Left lung (tissue), 10 donors: Measurements from ENCODE around the gene TPCN1. TPM values are rescaled to one million over a fixed set of nuclear protein-coding genes. Genes with fewer than 3 reads are reported as not detected.
A peak's percentile ranks its signal among the peaks of the same experiment; 100 is the strongest.

Source experiments
- ATAC-seq: fragments of 200-7000 bp; cut with Tn5 transposase; one replicate; pipeline ENCODE4 v1.9.1; 2020; ENCODE audit warnings: moderate library complexity
- DNase-seq, 4 donors: peaks; one replicate each; pipeline ENCODE4 v3.0.0-alpha.2; 2013 to 2020
- H3K27ac ChIP-seq, 2 donors: fragments of 200-600 bp; sonication (generic) in 1 of 2; one replicate each; pipeline versions ENCODE4 v1.5.0 to v1.8.0; 2020 to 2021
- H3K27me3 ChIP-seq, 2 donors: fragments of 200-600 bp; sonication (generic) in 1 of 2; one replicate each; pipeline versions ENCODE4 v1.5.0 to v1.8.0; 2020 to 2021
- H3K36me3 ChIP-seq, 2 donors: fragments of 200-600 bp; sonication (generic) in 1 of 2; one replicate each; pipeline versions ENCODE4 v1.5.0 to v1.8.0; 2020 to 2021
- H3K4me1 ChIP-seq, 2 donors: fragments of 200-600 bp; one replicate each; pipeline ENCODE4 v1.8.0; 2021
- H3K4me3 ChIP-seq, 2 donors: fragments of 200-600 bp; sonication (generic) in 1 of 2; one replicate each; pipeline versions ENCODE4 v1.5.0 to v1.8.0; 2020 to 2021; ENCODE audit warnings: mild to moderate bottlenecking in 1 of 2
- H3K9me3 ChIP-seq, 2 donors: fragments of 200-600 bp; sonication (generic) in 1 of 2; one replicate each; pipeline versions ENCODE4 v1.5.0 to v1.8.0; 2020 to 2021
- intact Hi-C, 2 donors: fragments of 100-400 bp; cut with DNase I; formaldehyde crosslinking; loops; one replicate each; pipeline versions ENCODE4 v1.11.2 to v1.14.2; 2022
- polyA plus RNA-seq, 6 donors: library from polyadenylated mRNA; unstranded; fragments of 120-200 nt; gene quantifications; one replicate each; pipeline ENCODE4 v1.2.1, GENCODE V29; 2013; ENCODE audit not compliant: insufficient read length in 6 of 6
- total RNA-seq, 2 donors: library from RNA; stranded (reverse); fragmentation: NEBNext Ultra II Directional; extraction: Animal tissue kit (Norgen Biotek cat#: 25700); gene quantifications; one replicate each; pipeline ENCODE4 v1.2.1, GENCODE V29; 2021
- TF ChIP-seq, protein P1 (sequence below), 2 donors: fragments of 200-600 bp; sonication (generic) in 1 of 2; IDR thresholded peaks; one replicate each; pipeline versions ENCODE4 v1.5.0 to v1.8.0; 2021; ENCODE audit warnings: antibody characterized with exemption in 2 of 2
- donor health status: DM: no; HTN: yes; CAD: no.
- donor health status: DM: no; HTN: no; CAD: no.

Gene TPCN1
- total and polyA plus RNA-seq, 8 donors = 24.7 to 54.1 (median 34.8) TPM

GRCh38 chr12:113228394-113229028 is 7.2 kb downstream of the TPCN1 start:
- peaks cover 4 to 85% of the 10 kb centered on the region in 2 donors for H3K4me1 ChIP-seq
- no peak overlapping the region for H3K4me3 ChIP-seq
- intact Hi-C loops = no loop called here
- ATAC-seq = peak; percentile 6
- no peaks in the 10 kb centered on the region for H3K27me3 ChIP-seq
- peak overlapping the region in 1 of 2 donors; percentile 45 for H3K27ac ChIP-seq
- TF ChIP-seq, protein P1, sequence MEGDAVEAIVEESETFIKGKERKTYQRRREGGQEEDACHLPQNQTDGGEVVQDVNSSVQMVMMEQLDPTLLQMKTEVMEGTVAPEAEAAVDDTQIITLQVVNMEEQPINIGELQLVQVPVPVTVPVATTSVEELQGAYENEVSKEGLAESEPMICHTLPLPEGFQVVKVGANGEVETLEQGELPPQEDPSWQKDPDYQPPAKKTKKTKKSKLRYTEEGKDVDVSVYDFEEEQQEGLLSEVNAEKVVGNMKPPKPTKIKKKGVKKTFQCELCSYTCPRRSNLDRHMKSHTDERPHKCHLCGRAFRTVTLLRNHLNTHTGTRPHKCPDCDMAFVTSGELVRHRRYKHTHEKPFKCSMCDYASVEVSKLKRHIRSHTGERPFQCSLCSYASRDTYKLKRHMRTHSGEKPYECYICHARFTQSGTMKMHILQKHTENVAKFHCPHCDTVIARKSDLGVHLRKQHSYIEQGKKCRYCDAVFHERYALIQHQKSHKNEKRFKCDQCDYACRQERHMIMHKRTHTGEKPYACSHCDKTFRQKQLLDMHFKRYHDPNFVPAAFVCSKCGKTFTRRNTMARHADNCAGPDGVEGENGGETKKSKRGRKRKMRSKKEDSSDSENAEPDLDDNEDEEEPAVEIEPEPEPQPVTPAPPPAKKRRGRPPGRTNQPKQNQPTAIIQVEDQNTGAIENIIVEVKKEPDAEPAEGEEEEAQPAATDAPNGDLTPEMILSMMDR (IDR thresholded peaks at IDR 0.05) = no peak
- H3K36me3 ChIP-seq = peaks cover 0 to 60% of the 10 kb centered on the region in 2 donors
- DNase-seq = no peak
- H3K9me3 ChIP-seq = no peaks in the 10 kb centered on the region

- TF ChIP-seq, protein P1 (IDR thresholded peaks at IDR 0.05) = no peak
- DNase-seq = peak in 1 of 4 donors; percentile 30
- no peaks in the 10 kb centered on the region for H3K9me3 ChIP-seq
- H3K4me1 ChIP-seq = peaks cover 0 to 74% of the 10 kb centered on the region in 2 donors
- intact Hi-C loops = no loop called here
- no peak for ATAC-seq
- no peak overlapping the region for H3K27ac ChIP-seq
- H3K36me3 ChIP-seq = peaks cover 0 to 66% of the 10 kb centered on the region in 2 donors
- H3K27me3 ChIP-seq = no peaks in the 10 kb centered on the region
- H3K4me3 ChIP-seq = no peak overlapping the region
Measured at GRCh38 chr12:113230315-113231234, 9.3 kb downstream of the TPCN1 start.

DNA sequence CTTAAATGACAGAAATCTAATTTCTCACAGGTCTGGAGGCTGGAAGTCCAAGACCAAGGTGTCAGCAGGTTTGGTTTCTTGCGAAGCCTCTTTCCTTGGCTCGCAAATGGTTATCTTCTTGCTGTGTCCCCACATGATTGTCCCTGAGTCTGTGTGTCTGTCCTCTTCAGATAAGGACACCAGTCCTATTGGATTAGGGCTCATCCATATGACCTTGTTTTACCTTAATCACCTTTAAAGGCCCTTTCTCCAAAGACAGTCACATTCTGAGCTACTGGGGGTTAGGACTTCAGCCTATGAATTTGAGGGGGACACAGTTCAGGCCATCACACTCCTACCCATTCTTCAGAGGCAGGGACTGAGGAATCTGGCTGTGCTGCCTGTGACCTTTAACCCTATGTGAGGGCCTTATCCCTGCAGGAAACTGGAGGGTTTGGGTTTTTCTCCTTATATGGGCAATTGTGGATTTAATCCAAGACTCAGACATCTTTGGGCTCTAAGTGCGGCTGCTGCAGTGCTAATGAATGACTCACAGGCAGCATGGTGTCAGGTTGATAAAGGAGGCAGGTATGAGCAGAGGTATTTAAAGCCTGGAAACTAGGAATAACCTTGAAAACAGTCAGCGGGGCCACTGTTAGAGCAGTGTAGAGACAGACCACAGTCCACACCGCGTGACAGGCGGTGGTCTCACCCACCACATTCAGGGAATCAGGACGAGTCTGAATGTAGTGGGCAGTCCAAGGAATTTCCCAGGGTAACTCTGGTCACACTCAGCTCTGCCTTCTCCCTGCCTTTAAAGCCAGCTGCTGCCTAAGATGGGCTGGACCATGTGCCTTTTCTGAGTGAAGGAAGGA is 10.2 kb downstream of the TPCN1 start:
- TF ChIP-seq, protein P1 (IDR thresholded peaks at IDR 0.05) = no peak
- ATAC-seq (peak; percentile 28), DNase-seq (peak in 1 of 4 donors; percentile 24)
- Histone ChIP-seq H3K9me3 (no peaks in the 10 kb centered on the region), H3K27ac (no peak overlapping the region), H3K4me3 (no peak overlapping the region), H3K4me1 (peaks cover 0 to 83% of the 10 kb centered on the region in 2 donors), H3K27me3 (no peaks in the 10 kb centered on the region), H3K36me3 (peaks cover 0 to 66% of the 10 kb centered on the region in 2 donors)
- intact Hi-C loops = no loop called here

- Histone ChIP-seq H3K9me3 (no peaks in the 10 kb centered on the region), H3K36me3 (peaks cover 0 to 62% of the 10 kb centered on the region in 2 donors), H3K4me3 (no peak overlapping the region), H3K4me1 (peaks cover 0 to 84% of the 10 kb centered on the region in 2 donors), H3K27ac (peak overlapping the region in 1 of 2 donors; percentile 63), H3K27me3 (no peaks in the 10 kb centered on the region)
- TF ChIP-seq, protein P1 (IDR thresholded peaks at IDR 0.05) = no peak
- ATAC-seq (no peak), DNase-seq (peak in 1 of 4 donors; percentile 30)
- intact Hi-C loops = no loop called here
Measured at GRCh38 chr12:113232089-113232839, 11.0 kb downstream of the TPCN1 start.
